Sigmoid colon (tissue), 7 donors: ENCODE results near the gene KRTAP5-3. TPM values are rescaled to one million over a fixed set of nuclear protein-coding genes. Genes with fewer than 3 reads are reported as not detected.

Experiments used
- DNase-seq: peaks from one replicate; pipeline ENCODE4 v3.0.0-alpha.2; 2019
- H3K27ac ChIP-seq, 4 donors: fragments of 200-600 bp; sonication (generic); one replicate each; pipeline ENCODE4 v1.5.1; 2016 to 2019; ENCODE audit warnings: mild to moderate bottlenecking in 1 of 4
- H3K27me3 ChIP-seq, 3 donors: fragments of 200-600 bp; sonication (generic); one replicate each; pipeline ENCODE4 v1.5.1; 2019; ENCODE audit warnings: mild to moderate bottlenecking in 1 of 3
- H3K36me3 ChIP-seq, 4 donors: fragments of 200-600 bp; sonication (generic); one replicate each; pipeline ENCODE4 v1.5.1; 2016 to 2019
- H3K4me1 ChIP-seq, 4 donors: fragments of 200-600 bp; sonication (generic); one replicate each; pipeline ENCODE4 v1.5.1; 2017 to 2019
- H3K4me3 ChIP-seq, 4 donors: fragments of 200-600 bp; sonication (generic); one replicate each; pipeline ENCODE4 v1.5.1; 2017 to 2019; ENCODE audit warnings: mild to moderate bottlenecking in 2 of 4, moderate library complexity in 1 of 4
- H3K9me3 ChIP-seq, 4 donors: fragments of 200-600 bp in 3 of 4; sonication (generic) in 3 of 4; one replicate each; pipeline versions ENCODE4 v1.5.1 to v1.6.1; 2013 to 2019
- EP300 ChIP-seq, 4 donors: sonication (generic); formaldehyde crosslinking; IDR thresholded peaks; one replicate each; pipeline ENCODE4 v1.6.1; 2017; ENCODE audit warnings: antibody characterized with exemption in 4 of 4
- POLR2A ChIP-seq, 2 donors: fragments of 450-650 bp; IDR thresholded peaks; one replicate each; pipeline ENCODE4 v1.6.1; 2016; ENCODE audit warnings: antibody characterized with exemption in 2 of 2, mild to moderate bottlenecking in 2 of 2, moderate library complexity in 2 of 2
- POLR2AphosphoS5 ChIP-seq, 4 donors: sonication (generic); formaldehyde crosslinking; IDR thresholded peaks; one replicate each; pipeline ENCODE4 v1.6.1; 2017; ENCODE audit warnings: antibody characterized with exemption in 4 of 4
- WGBS, 2 donors: extraction: QIAGEN DNeasy Blood & Tissue Kit; methylation state at CpG; one replicate each; pipeline ENCODE4 v1.1.7; 2013; 5-methylcytosine and 5-hydroxymethylcytosine counted together
- intact Hi-C: fragments of 100-400 bp; cut with DNase I; formaldehyde crosslinking; loops from one replicate; pipeline ENCODE4 v1.15.1; 2023
- polyA plus RNA-seq, 3 donors: library from polyadenylated mRNA; stranded (reverse); fragments of 200-250 nt; gene quantifications; one replicate each; pipeline ENCODE4 v1.2.3, GENCODE V29; 2013
- total RNA-seq, 4 donors: library from RNA; depleted of rRNA; stranded (reverse); fragments of >200 nt; gene quantifications; one replicate each; pipeline ENCODE4 v1.1.0, GENCODE V29; 2016
- TF ChIP-seq, protein P1 (sequence below), 4 experiments: fragments of 450-650 bp in 3 of 4; fragments of 200-600 bp in 1 of 4; IDR thresholded peaks; one replicate each; pipeline ENCODE4 v1.5.1; 2016 to 2019; ENCODE audit warnings: antibody characterized with exemption in 4 of 4, mild to moderate bottlenecking in 3 of 4, moderate library complexity in 2 of 4
- donor health status: healthy with polysubstance abuse.
- donor health status: Bipolar disorder and iron deficiency.
- donor health status: healthy.

KRTAP5-3 gene
- total and polyA plus RNA-seq, 7 donors = not detected

- 86 to 88% methylated on average over 19 of the region's 19 CpGs for WGBS, 2 donors
- no peaks in the 10 kb centered on the region for H3K36me3 ChIP-seq
- no peak overlapping the region for H3K27ac ChIP-seq
- H3K27me3 ChIP-seq = peaks cover 0 to 23% (median 0%) of the 10 kb centered on the region in 3 donors
- H3K4me1 ChIP-seq = peaks cover 0 to 5% (median 4%) of the 10 kb centered on the region in 4 donors
- H3K9me3 ChIP-seq = no peaks in the 10 kb centered on the region
- no peak overlapping the region for H3K4me3 ChIP-seq
- DNase-seq = peak; percentile 57
- intact Hi-C loops = loop anchor here (1.0 to 5.0 kb wide), 3 partner anchors 41 to 500 kb away; no protein-coding TSS in a partner anchor
- no peak for TF ChIP-seq EP300 (IDR thresholded peaks at IDR 0.05)
- no peak for TF ChIP-seq POLR2AphosphoS5 (IDR thresholded peaks at IDR 0.05)
- TF ChIP-seq, protein P1, sequence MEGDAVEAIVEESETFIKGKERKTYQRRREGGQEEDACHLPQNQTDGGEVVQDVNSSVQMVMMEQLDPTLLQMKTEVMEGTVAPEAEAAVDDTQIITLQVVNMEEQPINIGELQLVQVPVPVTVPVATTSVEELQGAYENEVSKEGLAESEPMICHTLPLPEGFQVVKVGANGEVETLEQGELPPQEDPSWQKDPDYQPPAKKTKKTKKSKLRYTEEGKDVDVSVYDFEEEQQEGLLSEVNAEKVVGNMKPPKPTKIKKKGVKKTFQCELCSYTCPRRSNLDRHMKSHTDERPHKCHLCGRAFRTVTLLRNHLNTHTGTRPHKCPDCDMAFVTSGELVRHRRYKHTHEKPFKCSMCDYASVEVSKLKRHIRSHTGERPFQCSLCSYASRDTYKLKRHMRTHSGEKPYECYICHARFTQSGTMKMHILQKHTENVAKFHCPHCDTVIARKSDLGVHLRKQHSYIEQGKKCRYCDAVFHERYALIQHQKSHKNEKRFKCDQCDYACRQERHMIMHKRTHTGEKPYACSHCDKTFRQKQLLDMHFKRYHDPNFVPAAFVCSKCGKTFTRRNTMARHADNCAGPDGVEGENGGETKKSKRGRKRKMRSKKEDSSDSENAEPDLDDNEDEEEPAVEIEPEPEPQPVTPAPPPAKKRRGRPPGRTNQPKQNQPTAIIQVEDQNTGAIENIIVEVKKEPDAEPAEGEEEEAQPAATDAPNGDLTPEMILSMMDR (IDR thresholded peaks at IDR 0.05) = no peak
- no peak for TF ChIP-seq POLR2A (IDR thresholded peaks at IDR 0.05)
Observed at GRCh38 chr11:1652026-1652425, 43.8 kb upstream of the KRTAP5-3 start.

DNA sequence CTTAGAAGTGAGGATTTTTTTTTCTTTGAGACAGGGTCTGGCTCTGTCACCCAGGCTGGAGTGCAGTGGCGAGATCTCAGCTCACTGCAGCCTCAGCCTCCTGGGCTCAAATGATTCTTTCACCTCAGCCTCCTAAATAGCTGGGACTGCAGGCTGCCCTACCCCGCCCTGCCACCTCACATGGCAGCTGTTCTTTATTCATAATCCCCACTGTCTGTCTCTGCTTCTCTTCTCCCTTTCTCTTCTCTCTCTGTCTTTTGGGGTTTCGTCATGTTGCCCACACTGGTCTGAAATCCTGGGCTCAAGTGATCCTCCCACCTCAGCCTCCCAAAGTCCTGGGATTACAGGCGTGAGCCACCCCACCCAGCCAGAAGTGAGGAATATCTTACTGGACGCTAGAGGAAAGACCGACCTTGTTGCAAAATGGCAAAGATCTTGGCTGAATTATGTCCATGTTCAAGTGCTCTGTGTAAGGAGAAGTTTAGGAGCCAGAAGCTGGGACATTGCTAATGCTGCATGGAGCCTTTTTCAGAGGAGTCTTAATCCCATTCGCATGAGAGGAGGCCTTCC, 43.2 kb upstream of the KRTAP5-3 start:
- Histone ChIP-seq H3K9me3 (no peaks in the 10 kb centered on the region), H3K27me3 (peaks cover 0 to 23% (median 0%) of the 10 kb centered on the region in 3 donors), H3K4me1 (peaks cover 0 to 5% (median 4%) of the 10 kb centered on the region in 4 donors), H3K4me3 (no peak overlapping the region), H3K27ac (no peak overlapping the region), H3K36me3 (no peaks in the 10 kb centered on the region)
- WGBS, 2 donors = 84% methylated on average over 7 of the region's 7 CpGs
- intact Hi-C loops = loop anchor here (5.0 kb wide), 1 partner anchor 501 kb away; no protein-coding TSS in a partner anchor
- TF ChIP-seq POLR2AphosphoS5 (IDR thresholded peaks at IDR 0.05) = no peak
- no peak for TF ChIP-seq EP300 (IDR thresholded peaks at IDR 0.05)
- TF ChIP-seq, protein P1 (IDR thresholded peaks at IDR 0.05) = no peak
- TF ChIP-seq POLR2A (IDR thresholded peaks at IDR 0.05) = no peak
- peak; percentile 28 for DNase-seq

GRCh38 chr11:1650918-1651262, 42.6 kb upstream of the KRTAP5-3 start:
- intact Hi-C loops = loop anchor here (5.0 kb wide), 1 partner anchor 501 kb away; no protein-coding TSS in a partner anchor
- peaks cover 0 to 5% (median 4%) of the 10 kb centered on the region in 4 donors for H3K4me1 ChIP-seq
- no peaks in the 10 kb centered on the region for H3K9me3 ChIP-seq
- no peak overlapping the region for H3K27ac ChIP-seq
- TF ChIP-seq POLR2AphosphoS5 (IDR thresholded peaks at IDR 0.05) (no peak), EP300 (IDR thresholded peaks at IDR 0.05) (no peak), POLR2A (IDR thresholded peaks at IDR 0.05) (no peak)
- TF ChIP-seq, protein P1 (IDR thresholded peaks at IDR 0.05) = no peak
- 83 to 88% methylated on average over 5 of the region's 5 CpGs for WGBS, 2 donors
- no peak for DNase-seq
- H3K4me3 ChIP-seq = no peak overlapping the region
- no peaks in the 10 kb centered on the region for H3K36me3 ChIP-seq
- H3K27me3 ChIP-seq = peaks cover 0 to 21% (median 0%) of the 10 kb centered on the region in 3 donors

DNA sequence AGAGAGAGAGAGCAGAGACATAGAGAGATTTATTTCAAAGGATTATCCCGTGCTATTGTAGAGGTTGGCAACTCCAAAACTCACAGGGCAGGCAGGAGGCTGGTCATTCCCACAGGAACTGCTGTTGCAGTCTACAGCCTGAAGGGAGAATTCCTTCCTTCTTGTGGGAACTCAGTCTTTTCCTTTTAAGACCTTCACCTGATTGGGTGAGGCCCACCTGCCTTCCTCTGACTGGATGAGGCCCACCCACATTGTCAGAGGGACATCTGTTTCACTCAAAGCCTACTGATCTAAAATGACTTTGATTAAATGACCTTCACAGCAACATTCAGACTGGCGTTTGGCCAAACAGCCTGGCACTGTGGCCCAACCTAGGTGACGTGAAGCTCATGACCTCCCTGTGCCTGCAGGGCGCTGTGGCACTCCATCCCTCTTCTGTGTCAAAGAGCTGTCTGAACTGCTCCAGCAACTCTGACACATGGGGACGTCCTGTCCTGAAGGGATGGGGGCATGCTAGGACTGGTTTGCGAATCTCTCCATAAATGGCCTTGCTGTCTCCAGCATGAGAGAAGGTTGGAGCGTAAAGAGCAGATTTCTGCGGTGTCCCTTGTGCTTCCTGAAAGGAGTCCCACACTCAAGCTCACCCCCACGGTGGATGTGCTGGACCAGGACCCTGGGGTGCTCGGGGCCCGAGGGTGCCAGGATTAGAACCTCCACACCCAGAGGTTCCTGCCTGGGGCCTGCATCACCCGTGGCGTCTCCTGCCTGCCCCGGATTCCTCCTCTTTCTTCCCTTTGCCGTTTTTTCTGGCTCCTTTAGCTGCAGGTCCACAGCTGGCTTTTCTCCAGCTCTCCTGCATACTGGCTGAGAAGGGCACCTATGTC, 42.0 kb upstream of the KRTAP5-3 start:
- intact Hi-C loops = loop anchor here (5.0 kb wide), 1 partner anchor 502 kb away; no protein-coding TSS in a partner anchor
- H3K27ac ChIP-seq = no peak overlapping the region
- peaks cover 0 to 5% (median 4%) of the 10 kb centered on the region in 4 donors for H3K4me1 ChIP-seq
- H3K9me3 ChIP-seq = no peaks in the 10 kb centered on the region
- H3K4me3 ChIP-seq = no peak overlapping the region
- TF ChIP-seq POLR2A (IDR thresholded peaks at IDR 0.05) (no peak), POLR2AphosphoS5 (IDR thresholded peaks at IDR 0.05) (no peak)
- TF ChIP-seq, protein P1 (IDR thresholded peaks at IDR 0.05) = no peak
- peak; percentile 38 for DNase-seq
- H3K27me3 ChIP-seq = peaks cover 0 to 16% (median 0%) of the 10 kb centered on the region in 3 donors
- H3K36me3 ChIP-seq = no peaks in the 10 kb centered on the region
- WGBS, 2 donors = 80 to 86% methylated on average over 15 of the region's 15 CpGs
